Fibroblast of mammary gland (primary cell): ENCODE results near the gene CTBP1.
A peak's percentile ranks its signal among the peaks of the same experiment; 100 is the strongest.

Experiments
- DNase-seq: peaks from one replicate; pipeline ENCODE4 v3.0.0-alpha.2; 2010; ENCODE audit warnings: low read depth
- H3K4me3 ChIP-seq: 2 replicates; pipeline ENCODE4 v1.5.1; 2011; ENCODE audit warnings: low read depth, mild to moderate bottlenecking, low read length, moderate library complexity; ENCODE audit not compliant: control insufficient read depth
- CTCF ChIP-seq: conservative IDR thresholded peaks from 2 replicates; pipeline ENCODE4 v1.5.1; 2011; ENCODE audit warnings: low read depth, low read length, inconsistent platforms; ENCODE audit not compliant: control insufficient read depth, insufficient read depth

The CTBP1 gene

GRCh38 chr4:1217366-1217765, 31.6 kb downstream of the CTBP1 start:
- TF ChIP-seq CTCF, result no peak
- H3K4me3 ChIP-seq, result no peak overlapping the region
- DNase-seq, result no peak

- no peak for DNase-seq
- H3K4me3 ChIP-seq, result no peak overlapping the region
- TF ChIP-seq CTCF, result no peak
Measured at GRCh38 chr4:1216869-1217294, 32.0 kb downstream of the CTBP1 start.

GRCh38 chr4:1216076-1216614, 32.8 kb downstream of the CTBP1 start:
- no peak for TF ChIP-seq CTCF
- no peak overlapping the region for H3K4me3 ChIP-seq
- DNase-seq, result no peak

- no peak overlapping the region for H3K4me3 ChIP-seq
- peak; percentile 86 for DNase-seq
- TF ChIP-seq CTCF, result no peak
Measured at GRCh38 chr4:1215141-1216075, 33.5 kb downstream of the CTBP1 start.

GRCh38 chr4:1214101-1215095, 34.5 kb downstream of the CTBP1 start:
- no peak for TF ChIP-seq CTCF
- H3K4me3 ChIP-seq, result no peak overlapping the region
- DNase-seq, result no peak

- DNase-seq, result no peak
Measured at GRCh38 chr4:1213336-1213995, 35.5 kb downstream of the CTBP1 start.

More at GRCh38 chr4:1213336-1213995, 35.5 kb downstream of the CTBP1 start:
- H3K4me3 ChIP-seq, result no peak overlapping the region
- no peak for TF ChIP-seq CTCF
